ENCODE results near the gene PITX3.

DNA sequence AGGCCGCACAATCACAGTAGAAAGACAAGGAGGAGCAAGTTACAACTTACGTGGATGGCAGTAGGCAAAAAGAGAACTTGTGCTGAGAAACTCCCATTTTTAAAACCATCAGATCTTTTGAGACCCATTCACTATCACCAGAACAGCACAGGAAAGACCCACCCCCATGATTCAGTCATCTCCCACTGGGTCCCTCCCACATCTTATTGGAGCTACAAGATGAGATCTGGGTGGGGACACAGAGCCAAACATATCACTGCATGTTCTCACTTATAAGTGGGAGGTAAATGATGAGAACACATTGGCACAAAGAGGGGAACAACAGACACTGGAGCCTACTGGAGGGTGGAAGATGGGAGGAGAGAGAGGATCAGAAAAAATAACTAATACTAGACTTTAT lies 56.7 kb downstream of the PITX3 start:
- TF ChIP-seq POLR2AphosphoS5 (IDR thresholded peaks at IDR 0.05; ENCODE audit: low read depth, low read length) (no peak), POLR2A (IDR thresholded peaks at IDR 0.05; ENCODE audit: low read depth, low read length) (no peak)
